GM08714 (cell line): ENCODE results near the gene GPR137.

ENCODE experiments used
- H3K4me3 ChIP-seq: fragments of 200-500 bp; sonication (Bioruptor generic); 2 replicates; pipeline ENCODE4 v1.5.1; 2014; ENCODE audit warnings: mild to moderate bottlenecking, low read length, inconsistent platforms
- ZNF274 ChIP-seq: IDR thresholded peaks from 2 replicates; pipeline ENCODE4 v1.6.1; 2012; ENCODE audit warnings: mild to moderate bottlenecking, low read depth, low read length

GPR137 gene

DNA sequence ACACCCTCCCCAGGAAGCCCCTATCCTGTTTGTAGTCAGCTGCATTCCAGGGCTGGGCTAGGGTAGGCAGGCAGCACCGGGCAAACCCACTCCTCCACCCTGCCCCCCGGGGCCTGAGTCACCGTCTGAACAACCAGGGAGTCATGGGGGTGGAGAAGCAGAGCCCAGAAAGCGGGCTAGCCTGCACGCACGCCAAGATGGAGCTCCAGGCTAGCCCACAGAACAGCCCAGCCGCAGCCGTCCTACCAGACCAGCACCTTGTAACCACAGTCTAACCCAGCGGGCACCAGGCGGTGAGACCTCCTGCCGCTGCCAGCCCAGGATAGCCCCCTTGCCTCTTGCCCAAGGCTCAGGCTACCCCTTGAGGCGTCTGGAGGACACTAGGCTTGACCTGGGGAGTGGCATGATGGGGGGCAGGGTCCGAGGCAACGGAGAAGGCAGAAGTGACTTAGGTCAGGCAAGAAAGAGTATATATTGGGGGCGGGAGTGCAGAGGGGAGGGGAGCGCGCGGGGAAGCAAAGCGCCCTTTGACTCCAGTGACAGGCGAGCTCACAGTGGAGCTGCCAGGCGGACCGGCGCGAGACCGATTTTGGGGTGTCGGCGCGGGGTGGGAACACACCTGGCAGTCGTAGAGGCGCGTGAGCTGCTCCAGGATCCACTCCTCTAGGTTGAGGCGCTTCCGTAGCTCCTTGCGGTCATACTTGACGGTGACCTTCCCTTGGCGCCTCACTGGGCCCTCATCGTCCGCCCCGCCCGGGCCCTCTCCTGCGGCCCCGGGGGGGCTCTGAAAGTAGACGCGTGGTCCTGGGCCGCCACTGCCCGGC lies 39.6 kb upstream of the GPR137 start:
- TF ChIP-seq ZNF274 = no peak

DNA sequence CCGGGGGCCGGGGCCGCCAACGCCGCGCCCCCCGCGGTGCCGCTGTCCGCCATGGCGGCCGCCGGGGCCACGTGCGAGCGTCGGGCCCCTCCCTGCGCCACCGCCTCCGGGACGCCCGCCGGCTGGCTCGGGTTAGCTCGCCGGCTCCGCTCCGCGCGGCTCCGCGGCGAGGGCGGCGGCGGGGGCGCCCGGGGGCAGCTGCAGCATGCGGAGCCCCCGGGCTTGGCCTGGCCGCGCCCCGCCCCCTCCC lies 39.1 kb upstream of the GPR137 start:
- H3K4me3 ChIP-seq = peak overlapping the region; percentile 72; the same call in 1 of the 2 replicates

More for the DNA sequence above, 39.6 kb upstream of the GPR137 start:
- peak overlapping the region; percentile 72 for H3K4me3 ChIP-seq

DNA sequence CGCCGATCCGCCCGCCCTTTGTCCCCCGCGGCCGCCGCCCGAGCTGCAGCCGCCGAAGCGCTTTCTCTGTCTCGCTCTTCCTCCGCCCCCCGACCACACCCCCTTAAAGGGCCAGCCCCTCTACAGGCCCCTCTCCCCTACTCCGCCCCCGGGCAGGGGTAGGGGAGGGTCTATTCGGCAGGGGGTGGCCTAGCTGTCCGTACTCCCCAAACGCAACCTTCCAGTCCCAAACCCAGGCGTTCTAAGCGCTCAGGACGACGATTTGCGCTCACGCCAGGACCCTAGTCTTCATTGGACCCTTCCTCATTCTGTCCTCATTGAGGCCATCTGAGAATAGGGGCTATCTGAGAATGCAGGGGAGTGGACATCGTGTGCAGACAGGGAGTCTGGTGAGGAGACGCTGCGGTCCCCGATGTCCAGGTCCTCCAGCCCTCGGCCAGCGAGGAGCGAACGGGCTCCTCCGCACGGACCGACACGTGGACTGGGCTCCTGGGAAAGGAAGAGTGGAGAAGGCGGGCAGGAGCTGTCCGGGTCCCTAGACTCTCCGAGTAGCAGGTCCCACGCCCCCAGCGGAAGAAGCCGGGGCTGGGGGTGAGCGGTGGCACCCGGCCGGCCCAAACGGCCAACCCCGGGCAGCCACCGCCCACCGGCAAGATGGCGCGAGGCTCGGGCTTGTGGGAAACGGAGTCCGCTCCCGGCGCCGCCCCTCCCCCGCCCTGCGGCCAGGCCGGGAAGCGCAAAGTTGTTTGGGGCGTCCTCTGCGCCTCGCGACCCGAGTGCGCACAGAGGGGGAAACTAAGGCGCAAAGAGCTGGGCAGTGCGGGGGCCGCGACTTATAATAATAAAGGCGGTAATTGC lies 38.5 kb upstream of the GPR137 start, which contains the start of gene PPP1R14B:
TSS of gene PPP1R14B (minus strand) at position 73 of the 858 bp plus-strand sequence. CDS start 270 bp downstream, outside the sequence.
- H3K4me3 ChIP-seq = peak within 1 kb of the TSS; percentile 72
- TF ChIP-seq ZNF274 = no peak

DNA sequence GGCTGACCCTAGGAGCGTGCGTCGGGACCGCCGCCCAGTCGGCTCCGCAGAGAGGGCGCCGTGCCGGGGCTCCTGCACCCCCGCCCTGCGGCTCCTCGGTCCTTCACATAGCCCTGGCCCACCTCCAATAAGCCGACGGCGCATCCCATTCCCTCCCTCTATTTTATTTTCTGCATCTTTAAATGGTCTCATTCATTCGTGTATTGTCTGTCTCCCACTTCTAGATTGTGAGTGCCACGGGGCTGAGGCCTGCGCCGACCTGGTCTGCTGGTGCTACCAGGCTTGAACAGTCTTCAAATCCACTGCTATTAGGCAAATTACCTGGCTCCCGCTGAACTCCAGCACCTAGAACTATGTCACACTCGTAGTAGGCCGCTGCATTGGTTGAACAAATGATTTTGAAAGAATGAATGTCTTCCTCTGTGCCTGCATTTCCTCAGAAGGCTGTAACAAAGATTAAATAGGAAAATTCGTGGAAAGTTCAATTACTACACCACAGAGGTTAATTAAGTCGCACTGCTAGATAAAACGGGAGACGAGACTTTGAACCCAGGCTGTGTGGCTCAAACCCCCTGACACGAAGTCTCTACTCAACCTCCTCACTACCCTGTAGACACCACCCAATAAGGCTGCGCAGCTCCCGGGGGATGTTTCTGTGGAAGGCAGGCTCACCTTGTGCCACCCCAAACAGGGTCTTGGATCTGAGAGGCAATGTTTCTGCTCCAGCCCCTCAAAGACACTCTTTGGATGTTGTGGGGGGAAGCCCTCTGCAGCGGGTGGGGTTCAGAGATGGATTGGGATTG lies 37.7 kb upstream of the GPR137 start:
- no peak overlapping the region for H3K4me3 ChIP-seq
- TF ChIP-seq ZNF274 = no peak

DNA sequence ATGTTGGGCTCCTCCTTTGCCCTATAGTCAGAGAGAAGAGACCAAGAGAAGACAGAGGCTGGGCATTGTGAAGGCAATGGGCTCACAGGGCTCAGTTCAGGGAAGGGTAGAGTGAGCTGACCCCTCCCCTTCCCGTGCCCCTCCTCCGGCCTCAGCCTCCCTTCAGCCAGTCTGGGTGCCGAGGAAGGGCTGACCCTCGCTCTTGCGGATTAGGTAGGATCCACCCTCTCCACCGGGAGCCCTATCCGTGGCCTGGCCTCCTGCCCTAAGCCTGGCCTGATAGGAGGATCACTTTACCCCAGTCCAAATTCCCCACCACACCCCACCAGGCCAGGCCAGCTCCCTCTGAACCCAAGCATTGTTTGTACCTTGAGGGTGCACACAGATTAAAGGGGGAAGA lies 37.1 kb upstream of the GPR137 start:
- no peak for TF ChIP-seq ZNF274
- no peak overlapping the region for H3K4me3 ChIP-seq

GRCh38 chr11:64249038-64249437 lies 36.6 kb upstream of the GPR137 start:
- no peak overlapping the region for H3K4me3 ChIP-seq
- TF ChIP-seq ZNF274 = no peak

GRCh38 chr11:64249563-64250414 lies 35.9 kb upstream of the GPR137 start:
- no peak for TF ChIP-seq ZNF274
- H3K4me3 ChIP-seq = no peak overlapping the region

DNA sequence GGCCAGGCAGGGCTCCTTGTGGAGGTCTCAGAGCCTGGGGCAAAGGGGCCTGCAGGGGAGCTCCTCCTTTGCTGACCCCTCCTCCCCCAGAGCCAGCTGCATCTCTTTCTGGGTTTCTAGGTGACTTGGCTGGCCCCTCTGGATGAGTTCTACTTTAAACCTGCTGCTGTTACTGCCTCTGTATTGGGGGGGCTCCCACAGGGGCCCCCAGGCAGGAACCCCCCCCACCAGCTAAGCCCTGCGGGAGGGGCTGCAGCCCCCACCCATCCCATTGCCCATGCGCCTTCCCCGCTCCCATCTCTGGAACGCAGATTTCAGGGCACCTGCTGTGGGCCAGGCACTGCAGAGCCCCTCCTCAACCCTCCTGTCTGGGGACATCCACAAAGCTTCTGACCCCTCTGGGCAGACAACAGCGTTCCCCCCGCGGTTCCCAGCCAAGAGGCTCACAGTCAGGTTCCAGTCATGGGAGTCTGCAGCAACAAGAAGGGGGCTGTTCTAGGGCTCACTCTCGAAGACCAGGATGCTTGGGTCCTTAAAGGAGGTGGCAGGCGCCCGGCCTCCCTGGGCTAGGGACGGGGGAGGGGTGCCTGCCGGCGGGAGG lies 35.1 kb upstream of the GPR137 start:
- no peak for TF ChIP-seq ZNF274
- no peak overlapping the region; the same call in 1 of the 2 replicates for H3K4me3 ChIP-seq

DNA sequence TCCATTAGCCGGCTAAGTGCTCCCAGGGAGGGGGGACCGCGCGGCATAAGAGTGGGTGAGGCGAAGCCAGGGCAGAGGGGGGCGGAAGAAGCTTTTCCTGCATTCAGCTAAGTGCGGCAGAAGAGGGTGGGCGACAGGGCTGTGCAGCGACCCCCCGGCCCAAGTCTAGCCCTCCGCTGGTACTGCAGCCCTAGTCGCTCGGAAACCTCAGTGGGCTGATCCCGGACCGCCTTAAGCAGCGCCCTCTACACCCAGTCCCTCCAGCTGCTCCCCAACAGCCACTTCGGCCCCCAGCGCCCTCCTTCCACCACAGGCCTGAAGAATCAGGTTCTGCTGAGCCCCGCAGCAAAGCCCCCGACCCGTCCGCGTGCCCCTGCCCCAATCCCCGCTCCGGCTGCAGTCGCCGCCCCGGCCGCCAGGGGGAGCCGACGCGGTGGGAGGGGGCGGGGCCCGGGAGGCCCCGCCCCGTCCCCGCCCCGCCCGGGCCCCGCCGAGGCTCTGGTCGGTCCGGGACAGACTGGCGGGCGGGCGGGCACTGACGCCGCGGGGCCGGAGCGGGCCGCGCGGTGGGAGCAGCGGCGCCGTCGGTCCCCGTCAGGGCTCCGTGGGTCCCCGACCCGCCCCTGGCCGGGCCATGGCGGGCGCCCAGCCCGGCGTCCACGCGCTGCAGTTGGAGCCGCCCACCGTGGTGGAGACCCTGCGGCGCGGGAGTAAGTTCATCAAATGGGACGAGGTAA lies 34.5 kb upstream of the GPR137 start, which contains the start of gene PLCB3:
TSS of gene PLCB3 (plus strand) at position 515 of the 737 bp plus-strand sequence. CDS start at position 635, 120 bp downstream.
- no peak for TF ChIP-seq ZNF274

GRCh38 chr11:64251753-64252002 lies 34.0 kb upstream of the GPR137 start:
- H3K4me3 ChIP-seq = peak overlapping the region; percentile 80
- TF ChIP-seq ZNF274 = no peak

More for the DNA sequence above, 34.5 kb upstream of the GPR137 start, which contains the start of gene PLCB3:
- H3K4me3 ChIP-seq = peak within 1 kb of the TSS; percentile 80

GRCh38 chr11:64252003-64252872 lies 33.4 kb upstream of the GPR137 start:
- H3K4me3 ChIP-seq = peak overlapping the region; percentile 80
- no peak for TF ChIP-seq ZNF274

- H3K4me3 ChIP-seq = no peak overlapping the region
- TF ChIP-seq ZNF274 = no peak
Observed at GRCh38 chr11:64253043-64253442, 32.6 kb upstream of the GPR137 start.
